SU-DHL-6 (cell line): ENCODE data around the gene PDHA1.

Experiments used
- EZH2phosphoT487 ChIP-seq: fragments of 200-600 bp; sonication (generic), shearing (Covaris generic); conservative IDR thresholded peaks from 2 replicates; pipeline ENCODE4 v1.6.1; 2018; ENCODE audit warnings: mild to moderate bottlenecking, antibody characterized with exemption, low read length, moderate library complexity, mixed read lengths
- TF ChIP-seq, protein P1 (sequence below): fragments of 200-600 bp; sonication (generic); IDR thresholded peaks from one replicate; pipeline ENCODE4 v1.5.1; 2017; ENCODE audit warnings: antibody characterized with exemption, mild to moderate bottlenecking, low read length, moderate library complexity; ENCODE audit not compliant: insufficient read depth, poor library complexity, severe bottlenecking

DNA sequence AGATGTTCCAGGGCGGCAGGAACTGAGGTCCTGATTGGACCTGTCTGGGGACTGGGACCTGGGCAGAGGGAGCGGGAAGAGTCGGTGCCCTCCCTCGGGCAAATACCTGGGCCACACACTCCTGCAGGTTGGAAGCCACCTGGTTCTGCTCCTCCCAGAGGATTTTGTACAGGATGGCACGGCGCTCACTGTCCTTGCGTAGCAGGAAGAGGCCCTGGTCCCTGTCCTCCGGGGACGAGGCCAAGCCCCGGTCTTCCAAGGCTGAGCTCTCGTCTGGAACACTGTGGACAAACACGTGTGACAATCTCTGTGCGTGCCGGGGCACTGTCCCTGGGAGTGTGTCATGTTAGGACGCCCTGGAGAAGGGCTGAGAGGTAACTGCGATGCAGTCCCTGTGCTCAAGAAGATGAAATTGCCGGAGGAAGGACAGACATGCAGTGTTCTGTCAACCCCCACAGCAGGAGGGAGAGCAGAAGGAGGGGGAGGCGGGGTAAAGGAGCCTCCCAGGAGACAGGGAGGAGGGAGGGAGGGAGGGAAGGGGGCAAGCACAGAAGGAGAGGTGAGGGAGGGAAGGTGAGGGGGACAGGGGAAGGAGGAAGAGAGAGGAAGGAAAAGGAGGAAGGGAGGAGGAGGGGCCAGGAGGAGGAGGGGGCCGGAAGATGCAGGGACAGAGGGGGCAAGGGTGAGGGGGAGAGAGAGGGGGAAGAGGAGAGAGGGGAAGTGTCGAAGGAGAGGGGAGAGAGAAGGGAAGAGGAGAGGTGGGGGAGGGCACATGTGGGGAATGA is 29.0 kb downstream of the PDHA1 start:
- TF ChIP-seq, protein P1, sequence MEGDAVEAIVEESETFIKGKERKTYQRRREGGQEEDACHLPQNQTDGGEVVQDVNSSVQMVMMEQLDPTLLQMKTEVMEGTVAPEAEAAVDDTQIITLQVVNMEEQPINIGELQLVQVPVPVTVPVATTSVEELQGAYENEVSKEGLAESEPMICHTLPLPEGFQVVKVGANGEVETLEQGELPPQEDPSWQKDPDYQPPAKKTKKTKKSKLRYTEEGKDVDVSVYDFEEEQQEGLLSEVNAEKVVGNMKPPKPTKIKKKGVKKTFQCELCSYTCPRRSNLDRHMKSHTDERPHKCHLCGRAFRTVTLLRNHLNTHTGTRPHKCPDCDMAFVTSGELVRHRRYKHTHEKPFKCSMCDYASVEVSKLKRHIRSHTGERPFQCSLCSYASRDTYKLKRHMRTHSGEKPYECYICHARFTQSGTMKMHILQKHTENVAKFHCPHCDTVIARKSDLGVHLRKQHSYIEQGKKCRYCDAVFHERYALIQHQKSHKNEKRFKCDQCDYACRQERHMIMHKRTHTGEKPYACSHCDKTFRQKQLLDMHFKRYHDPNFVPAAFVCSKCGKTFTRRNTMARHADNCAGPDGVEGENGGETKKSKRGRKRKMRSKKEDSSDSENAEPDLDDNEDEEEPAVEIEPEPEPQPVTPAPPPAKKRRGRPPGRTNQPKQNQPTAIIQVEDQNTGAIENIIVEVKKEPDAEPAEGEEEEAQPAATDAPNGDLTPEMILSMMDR = no peak
- no peak for TF ChIP-seq EZH2phosphoT487
